Activated T-cell treated with anti-CD3 and anti-CD28 coated beads, Interleukin-2, amount 50 U/mL, for 72 hours (primary cell): ENCODE measurements around the gene SSTR3. TPM values are rescaled to one million over a fixed set of nuclear protein-coding genes. Genes with fewer than 3 reads are reported as not detected.
A peak's percentile ranks its signal among the peaks of the same experiment; 100 is the strongest.
"Not testable (repeated sequence)": the region's sequence is repeated elsewhere in the genome, so short reads cannot be mapped to it uniquely, and the experiment has no call there.

Experiments used
- ATAC-seq, 2 donors: fragments of 150-1000 bp; cut with Tn5 transposase; replicated peaks in 1 of 2; 2 replicates each; pipeline ENCODE4 v1.10.0; 2021; ENCODE audit warnings: moderate library complexity in 2 of 2, mild to moderate bottlenecking in 1 of 2
- DNase-seq, 2 donors: peaks; one replicate each; pipeline ENCODE4 v3.0.0; 2021 to 2022; ENCODE audit warnings: mixed read lengths in 1 of 2
- H3K27ac Mint-ChIP-seq: one replicate; pipeline ENCODE4 v1.8.0; 2022; ENCODE audit warnings: mild to moderate bottlenecking, moderate library complexity, mixed read lengths
- H3K27me3 Mint-ChIP-seq: one replicate; pipeline ENCODE4 v1.8.0; 2022; ENCODE audit warnings: low read depth, mixed read lengths
- H3K36me3 Mint-ChIP-seq, 2 donors: one replicate each; pipeline ENCODE4 v1.8.0; 2022; ENCODE audit warnings: mixed read lengths in 2 of 2, mild to moderate bottlenecking in 1 of 2; ENCODE audit not compliant: insufficient read depth in 2 of 2
- H3K4me1 Mint-ChIP-seq: one replicate; pipeline ENCODE4 v1.8.0; 2022; ENCODE audit warnings: low read depth, mixed read lengths
- H3K4me3 Mint-ChIP-seq, 2 donors: one replicate each; pipeline ENCODE4 v1.8.0; 2022; ENCODE audit warnings: mild to moderate bottlenecking in 2 of 2, mixed read lengths in 2 of 2, moderate library complexity in 2 of 2
- H3K9me3 Mint-ChIP-seq, 2 donors: one replicate each; pipeline ENCODE4 v1.8.0; 2022; ENCODE audit warnings: mixed read lengths in 2 of 2
- total RNA-seq, 2 donors: library from RNA; stranded (reverse); gene quantifications; one replicate each; pipeline ENCODE4 v1.2.3, GENCODE V29; 2022

Gene SSTR3
- total RNA-seq, 2 donors from 2014 or later: 10.0 to 14.6 TPM

- peaks cover 87% of the 10 kb centered on the region for H3K4me1 Mint-ChIP-seq
- H3K9me3 Mint-ChIP-seq: no peaks in the 10 kb centered on the region
- H3K27ac Mint-ChIP-seq: peak overlapping the region; percentile 83
- no peaks in the 10 kb centered on the region for H3K27me3 Mint-ChIP-seq
- ATAC-seq (no peak), DNase-seq (no peak)
- H3K36me3 Mint-ChIP-seq: peaks cover 35 to 66% of the 10 kb centered on the region in 2 donors
- peak overlapping the region; percentile 73 to 98 for H3K4me3 Mint-ChIP-seq
These were observed 27.3 kb upstream of the SSTR3 start for GRCh38 chr22:37239336-37240239.

GRCh38 chr22:37237371-37238268, 25.3 kb upstream of the SSTR3 start:
- peak overlapping the region; percentile 73 to 98 for H3K4me3 Mint-ChIP-seq

GRCh38 chr22:37235897-37236607, 23.8 kb upstream of the SSTR3 start:
- H3K27ac Mint-ChIP-seq: peak overlapping the region; percentile 76
- no peak for ATAC-seq

More at GRCh38 chr22:37237371-37238268, 25.3 kb upstream of the SSTR3 start:
- ATAC-seq (no peak), DNase-seq (no peak)
- Mint-ChIP-seq H3K9me3 (no peaks in the 10 kb centered on the region), H3K27ac (peak overlapping the region; percentile 78), H3K27me3 (no peaks in the 10 kb centered on the region), H3K4me1 (peaks cover 100% of the 10 kb centered on the region), H3K36me3 (peaks cover 35 to 65% of the 10 kb centered on the region in 2 donors)

GRCh38 chr22:37234736-37235711, 22.7 kb upstream of the SSTR3 start:
- peak overlapping the region; percentile 64 to 98 for H3K4me3 Mint-ChIP-seq
- peaks cover 23 to 43% of the 10 kb centered on the region in 2 donors for H3K36me3 Mint-ChIP-seq
- peaks cover 100% of the 10 kb centered on the region for H3K4me1 Mint-ChIP-seq
- peak overlapping the region; percentile 76 for H3K27ac Mint-ChIP-seq
- H3K9me3 Mint-ChIP-seq: no peaks in the 10 kb centered on the region
- no peak for DNase-seq
- no peaks in the 10 kb centered on the region for H3K27me3 Mint-ChIP-seq
- no peak for ATAC-seq

More at GRCh38 chr22:37235897-37236607, 23.8 kb upstream of the SSTR3 start:
- no peaks in the 10 kb centered on the region for H3K27me3 Mint-ChIP-seq
- DNase-seq: no peak
- H3K36me3 Mint-ChIP-seq: peaks cover 27 to 51% of the 10 kb centered on the region in 2 donors
- peak overlapping the region; percentile 64 to 98 for H3K4me3 Mint-ChIP-seq
- no peaks in the 10 kb centered on the region for H3K9me3 Mint-ChIP-seq
- H3K4me1 Mint-ChIP-seq: peaks cover 100% of the 10 kb centered on the region

GRCh38 chr22:37233751-37234631, 21.7 kb upstream of the SSTR3 start:
- peak overlapping the region; percentile 76 for H3K27ac Mint-ChIP-seq
- H3K4me3 Mint-ChIP-seq: peak overlapping the region; percentile 64 to 98
- H3K36me3 Mint-ChIP-seq: peaks cover 25 to 47% of the 10 kb centered on the region in 2 donors
- ATAC-seq (no peak), DNase-seq (peak in 1 of 2 donors; percentile 13)
- H3K4me1 Mint-ChIP-seq: peaks cover 100% of the 10 kb centered on the region
- no peaks in the 10 kb centered on the region for H3K27me3 Mint-ChIP-seq
- no peaks in the 10 kb centered on the region for H3K9me3 Mint-ChIP-seq

- Mint-ChIP-seq H3K36me3 (peaks cover 25 to 44% of the 10 kb centered on the region in 2 donors), H3K27ac (peak overlapping the region; percentile 71), H3K4me1 (peaks cover 100% of the 10 kb centered on the region), H3K4me3 (peak overlapping the region; percentile 64 to 98)
- not testable (repeated sequence) for ATAC-seq, H3K27me3 Mint-ChIP-seq, DNase-seq, H3K9me3 Mint-ChIP-seq
These were observed 21.1 kb upstream of the SSTR3 start for GRCh38 chr22:37233371-37233750.

- H3K27ac Mint-ChIP-seq: peak overlapping the region; percentile 90
- peaks cover 22 to 40% of the 10 kb centered on the region in 2 donors for H3K36me3 Mint-ChIP-seq
- no peaks in the 10 kb centered on the region for H3K27me3 Mint-ChIP-seq
- DNase-seq (no peak), ATAC-seq (no peak)
- peaks cover 98% of the 10 kb centered on the region for H3K4me1 Mint-ChIP-seq
- H3K9me3 Mint-ChIP-seq: no peaks in the 10 kb centered on the region
- H3K4me3 Mint-ChIP-seq: peak overlapping the region; percentile 75 to 77
These were observed 20.1 kb upstream of the SSTR3 start for GRCh38 chr22:37232140-37232998.

GRCh38 chr22:37231406-37232139, 19.3 kb upstream of the SSTR3 start:
- Mint-ChIP-seq H3K27me3 (no peaks in the 10 kb centered on the region), H3K4me3 (peak overlapping the region; percentile 75 to 77), H3K36me3 (peaks cover 17 to 34% of the 10 kb centered on the region in 2 donors), H3K4me1 (peaks cover 93% of the 10 kb centered on the region), H3K27ac (peak overlapping the region; percentile 90), H3K9me3 (no peaks in the 10 kb centered on the region)
- ATAC-seq (peak; percentile 12 to 28), DNase-seq (peak; percentile 65 to 72)

- H3K36me3 Mint-ChIP-seq: peaks cover 14 to 32% of the 10 kb centered on the region in 2 donors
- no peaks in the 10 kb centered on the region for H3K9me3 Mint-ChIP-seq
- ATAC-seq (peak; percentile 33 to 34), DNase-seq (peak; percentile 70 to 82)
- peak overlapping the region; percentile 90 for H3K27ac Mint-ChIP-seq
- peak overlapping the region; percentile 75 to 77 for H3K4me3 Mint-ChIP-seq
- no peaks in the 10 kb centered on the region for H3K27me3 Mint-ChIP-seq
- peaks cover 93% of the 10 kb centered on the region for H3K4me1 Mint-ChIP-seq
These were observed 18.6 kb upstream of the SSTR3 start for GRCh38 chr22:37230673-37231405.
